ENCODE data around the gene CFAP20. TPM values are rescaled to one million over a fixed set of nuclear protein-coding genes. Genes with fewer than 3 reads are reported as not detected.

The CFAP20 gene
- 64.4 TPM for polyA plus RNA-seq
- long read RNA-seq, donor 1, transcript CFAP20-201 (6 exons, 1,354 nt): major isoform, 11 of 12 reads
- long read RNA-seq, donor 1, partial matches to known transcripts: 0 of 12 reads
- long read RNA-seq, donor 1, other reads (novel, unspliced or antisense): 0 of 12 reads
- long read RNA-seq, donor 2, transcript CFAP20-204 (3 exons, 481 nt): minor isoform, 6 of 42 reads
- long read RNA-seq, donor 2, transcript CFAP20-201 (6 exons, 1,354 nt): major isoform, 23 of 42 reads
- long read RNA-seq, donor 2, partial matches to known transcripts: 13 of 42 reads
- long read RNA-seq, donor 2, other reads (novel, unspliced or antisense): 0 of 42 reads
- long read RNA-seq, donor 3: 0 reads
- long read RNA-seq, donor 4, partial matches to known transcripts: 0 of 1 reads
- long read RNA-seq, donor 4, other reads (novel, unspliced or antisense): 0 of 1 reads
- long read RNA-seq, donor 5, transcript CFAP20-201 (6 exons, 1,354 nt): major isoform, 14 of 24 reads
- long read RNA-seq, donor 5, partial matches to known transcripts: 5 of 24 reads
- long read RNA-seq, donor 5, other reads (novel, unspliced or antisense): 0 of 24 reads
- long read RNA-seq, donor 6, transcript CFAP20-204 (3 exons, 481 nt): minor isoform, 9 of 26 reads
- long read RNA-seq, donor 6, transcript CFAP20-201 (6 exons, 1,354 nt): major isoform, 15 of 26 reads
- long read RNA-seq, donor 6, partial matches to known transcripts: 0 of 26 reads
- long read RNA-seq, donor 6, other reads (novel, unspliced or antisense): 0 of 26 reads
- long read RNA-seq, donor 7, transcript CFAP20-201 (6 exons, 1,354 nt): major isoform, 10 of 18 reads
- long read RNA-seq, donor 7, transcript CFAP20-204 (3 exons, 481 nt): minor isoform, 8 of 18 reads
- long read RNA-seq, donor 7, partial matches to known transcripts: 0 of 18 reads
- long read RNA-seq, donor 7, other reads (novel, unspliced or antisense): 0 of 18 reads
- long read RNA-seq, donor 8, transcript CFAP20-204 (3 exons, 481 nt): minor isoform, 5 of 50 reads
- long read RNA-seq, donor 8, transcript CFAP20-201 (6 exons, 1,354 nt): major isoform, 29 of 50 reads
- long read RNA-seq, donor 8, partial matches to known transcripts: 11 of 50 reads
- long read RNA-seq, donor 8, other reads (novel, unspliced or antisense): 0 of 50 reads
- long read RNA-seq, donor 9, transcript CFAP20-201 (6 exons, 1,354 nt): major isoform, 28 of 36 reads
- long read RNA-seq, donor 9, transcript CFAP20-204 (3 exons, 481 nt): minor isoform, 7 of 36 reads
- long read RNA-seq, donor 9, partial matches to known transcripts: 0 of 36 reads
- long read RNA-seq, donor 9, other reads (novel, unspliced or antisense): 0 of 36 reads
- long read RNA-seq, donor 10, transcript CFAP20-201 (6 exons, 1,354 nt): major isoform, 25 of 40 reads
- long read RNA-seq, donor 10, partial matches to known transcripts: 9 of 40 reads
- long read RNA-seq, donor 10, other reads (novel, unspliced or antisense): 0 of 40 reads
- long read RNA-seq, donor 11, transcript CFAP20-201 (6 exons, 1,354 nt): major isoform, 18 of 26 reads
- long read RNA-seq, donor 11, partial matches to known transcripts: 0 of 26 reads
- long read RNA-seq, donor 11, other reads (novel, unspliced or antisense): 0 of 26 reads

DNA sequence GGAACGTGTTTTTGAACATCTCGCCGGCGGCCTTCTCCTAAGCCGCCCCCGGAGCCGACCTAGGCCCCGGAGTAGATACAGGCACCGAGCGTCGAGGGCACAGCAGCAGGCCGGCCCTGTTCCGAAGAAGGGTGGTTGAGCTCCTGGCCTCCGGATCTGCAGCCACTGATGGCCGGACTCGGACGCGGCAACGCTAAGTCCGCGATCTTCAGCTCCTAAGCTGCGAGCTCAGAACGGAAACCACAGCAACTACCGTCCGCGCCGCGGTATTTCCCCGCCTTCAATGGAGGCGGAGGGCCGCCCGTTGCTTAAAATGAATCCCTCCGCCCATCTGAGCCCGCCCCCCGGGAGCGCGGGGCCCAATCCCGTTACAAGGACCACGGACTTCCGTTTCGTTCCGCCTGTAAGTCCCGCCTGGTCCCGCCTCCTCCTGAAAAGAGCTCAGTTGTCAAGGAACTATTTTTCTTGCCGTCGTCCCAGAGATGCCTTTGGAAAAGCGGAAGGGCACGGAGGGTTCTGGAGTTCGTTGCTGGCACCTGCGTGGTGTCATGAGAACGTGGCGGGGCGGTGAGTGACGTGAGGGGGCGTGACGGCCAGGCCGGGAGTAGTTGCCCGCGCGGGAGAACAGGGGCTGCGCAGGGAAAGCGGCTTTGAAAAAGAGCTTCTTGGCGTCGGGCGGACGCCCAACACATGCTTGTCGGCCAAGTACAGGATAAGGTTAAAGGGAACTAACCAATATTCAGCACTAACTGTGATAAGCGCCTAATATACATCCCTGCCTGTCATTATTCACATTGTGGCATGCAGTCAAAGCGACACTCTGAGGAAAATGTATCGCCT lies at the start of gene CFAP20:
Gene CFAP20 (minus strand): TSS at position 285 of the 840 bp plus-strand sequence. CDS start 266 bp downstream, at position 19.
- DNase-seq: peak; percentile 99 to 100
- WGBS (ENCODE audit: insufficient coverage, low lambda C conversion rate): no CpG with 5 or more reads among the region's 70 CpGs
- peaks cover 10% of the 10 kb centered on the region for H3K4me1 ChIP-seq (ENCODE audit: control insufficient read depth, insufficient read depth, low read length)

GRCh38 chr16:58177353-58177710 lies 48.2 kb upstream of the CFAP20 start:
- no peak overlapping the region for H3K4me3 ChIP-seq (ENCODE audit: low read length)
- DNase-seq: no peak
- no peak overlapping the region for H3K27ac ChIP-seq (ENCODE audit: low read length)
- H3K36me3 ChIP-seq (ENCODE audit: control insufficient read depth, insufficient read depth, low read length): peaks cover 38% of the 10 kb centered on the region
- H3K9me3 ChIP-seq (ENCODE audit: control insufficient read depth, low read depth, low read length): no peaks in the 10 kb centered on the region
- no CpG with 5 or more reads among the region's 1 CpG for WGBS (ENCODE audit: insufficient coverage, low lambda C conversion rate)
- H3K27me3 ChIP-seq (ENCODE audit: control insufficient read depth, insufficient read depth, low read length): no peaks in the 10 kb centered on the region
- no peaks in the 10 kb centered on the region for H3K4me1 ChIP-seq (ENCODE audit: control insufficient read depth, insufficient read depth, low read length)

More for the DNA sequence above, at the start of gene CFAP20:
- Histone ChIP-seq H3K27me3 (ENCODE audit: control insufficient read depth, insufficient read depth, low read length) (no peaks in the 10 kb centered on the region), H3K4me3 (ENCODE audit: low read length) (peak within 1 kb of the TSS; percentile 99), H3K9me3 (ENCODE audit: control insufficient read depth, low read depth, low read length) (peaks cover 10% of the 10 kb centered on the region), H3K36me3 (ENCODE audit: control insufficient read depth, insufficient read depth, low read length) (no peaks in the 10 kb centered on the region), H3K27ac (ENCODE audit: low read length) (peak within 1 kb of the TSS; percentile 98)

- Histone ChIP-seq H3K4me3 (ENCODE audit: low read length) (no peak overlapping the region), H3K9me3 (ENCODE audit: control insufficient read depth, low read depth, low read length) (no peaks in the 10 kb centered on the region), H3K4me1 (ENCODE audit: control insufficient read depth, insufficient read depth, low read length) (no peaks in the 10 kb centered on the region), H3K36me3 (ENCODE audit: control insufficient read depth, insufficient read depth, low read length) (peaks cover 39% of the 10 kb centered on the region), H3K27me3 (ENCODE audit: control insufficient read depth, insufficient read depth, low read length) (no peaks in the 10 kb centered on the region), H3K27ac (ENCODE audit: low read length) (no peak overlapping the region)
- no CpG with 5 or more reads among the region's 5 CpGs for WGBS (ENCODE audit: insufficient coverage, low lambda C conversion rate)
- no peak for DNase-seq
Observed at GRCh38 chr16:58176608-58177352, 47.6 kb upstream of the CFAP20 start.

GRCh38 chr16:58170223-58170622 lies 41.0 kb upstream of the CFAP20 start:
- H3K27ac ChIP-seq (ENCODE audit: low read length): no peak overlapping the region
- H3K27me3 ChIP-seq (ENCODE audit: control insufficient read depth, insufficient read depth, low read length): no peaks in the 10 kb centered on the region
- H3K4me3 ChIP-seq (ENCODE audit: low read length): no peak overlapping the region
- WGBS (ENCODE audit: insufficient coverage, low lambda C conversion rate): 100% methylated on average over 1 of the region's 2 CpGs
- DNase-seq: no peak
- no peaks in the 10 kb centered on the region for H3K4me1 ChIP-seq (ENCODE audit: control insufficient read depth, insufficient read depth, low read length)
- no peaks in the 10 kb centered on the region for H3K9me3 ChIP-seq (ENCODE audit: control insufficient read depth, low read depth, low read length)
- H3K36me3 ChIP-seq (ENCODE audit: control insufficient read depth, insufficient read depth, low read length): peaks cover 77% of the 10 kb centered on the region

GRCh38 chr16:58160855-58161254 lies 31.7 kb upstream of the CFAP20 start:
- WGBS (ENCODE audit: insufficient coverage, low lambda C conversion rate): no CpG with 5 or more reads among the region's 3 CpGs
- Histone ChIP-seq H3K36me3 (ENCODE audit: control insufficient read depth, insufficient read depth, low read length) (peaks cover 62% of the 10 kb centered on the region), H3K9me3 (ENCODE audit: control insufficient read depth, low read depth, low read length) (no peaks in the 10 kb centered on the region), H3K4me3 (ENCODE audit: low read length) (no peak overlapping the region), H3K27ac (ENCODE audit: low read length) (no peak overlapping the region), H3K27me3 (ENCODE audit: control insufficient read depth, insufficient read depth, low read length) (no peaks in the 10 kb centered on the region), H3K4me1 (ENCODE audit: control insufficient read depth, insufficient read depth, low read length) (no peaks in the 10 kb centered on the region)
- no peak for DNase-seq

- Histone ChIP-seq H3K4me3 (ENCODE audit: low read length) (no peak overlapping the region), H3K9me3 (ENCODE audit: control insufficient read depth, low read depth, low read length) (no peaks in the 10 kb centered on the region), H3K4me1 (ENCODE audit: control insufficient read depth, insufficient read depth, low read length) (no peaks in the 10 kb centered on the region), H3K36me3 (ENCODE audit: control insufficient read depth, insufficient read depth, low read length) (peaks cover 43% of the 10 kb centered on the region), H3K27me3 (ENCODE audit: control insufficient read depth, insufficient read depth, low read length) (no peaks in the 10 kb centered on the region), H3K27ac (ENCODE audit: low read length) (no peak overlapping the region)
- WGBS (ENCODE audit: insufficient coverage, low lambda C conversion rate): no CpG with 5 or more reads among the region's 3 CpGs
- DNase-seq: no peak
Observed at GRCh38 chr16:58158725-58159124, 29.5 kb upstream of the CFAP20 start.

- Histone ChIP-seq H3K4me1 (ENCODE audit: control insufficient read depth, insufficient read depth, low read length) (no peaks in the 10 kb centered on the region), H3K36me3 (ENCODE audit: control insufficient read depth, insufficient read depth, low read length) (peaks cover 36% of the 10 kb centered on the region), H3K27ac (ENCODE audit: low read length) (no peak overlapping the region), H3K4me3 (ENCODE audit: low read length) (no peak overlapping the region), H3K27me3 (ENCODE audit: control insufficient read depth, insufficient read depth, low read length) (no peaks in the 10 kb centered on the region), H3K9me3 (ENCODE audit: control insufficient read depth, low read depth, low read length) (no peaks in the 10 kb centered on the region)
- DNase-seq: no peak
- no CpG with 5 or more reads among the region's 29 CpGs for WGBS (ENCODE audit: insufficient coverage, low lambda C conversion rate)
Observed at GRCh38 chr16:58157951-58158540, 28.9 kb upstream of the CFAP20 start.

DNA sequence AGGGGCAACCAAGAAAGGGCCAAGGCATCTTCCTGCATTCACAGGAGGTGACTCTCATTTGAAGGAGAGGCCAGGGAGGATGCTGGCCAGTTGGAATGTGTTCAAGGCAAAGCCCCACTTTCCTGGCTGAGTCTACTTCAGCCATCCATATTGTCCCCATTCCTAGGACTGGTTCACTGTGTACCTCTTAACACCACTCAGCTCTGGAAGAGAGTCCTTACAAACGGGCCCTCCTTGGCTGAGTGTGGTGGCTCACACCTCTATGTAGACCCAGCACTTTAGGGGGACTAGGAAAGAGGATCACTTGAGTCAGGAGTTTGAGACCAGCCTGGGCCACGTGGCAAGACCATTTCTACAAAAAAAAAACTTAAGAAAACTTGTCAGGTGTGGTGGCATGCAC lies 28.1 kb upstream of the CFAP20 start:
- Histone ChIP-seq H3K9me3 (ENCODE audit: control insufficient read depth, low read depth, low read length) (no peaks in the 10 kb centered on the region), H3K27ac (ENCODE audit: low read length) (no peak overlapping the region), H3K36me3 (ENCODE audit: control insufficient read depth, insufficient read depth, low read length) (peaks cover 29% of the 10 kb centered on the region), H3K27me3 (ENCODE audit: control insufficient read depth, insufficient read depth, low read length) (no peaks in the 10 kb centered on the region), H3K4me1 (ENCODE audit: control insufficient read depth, insufficient read depth, low read length) (no peaks in the 10 kb centered on the region), H3K4me3 (ENCODE audit: low read length) (no peak overlapping the region)
- WGBS (ENCODE audit: insufficient coverage, low lambda C conversion rate): no CpG with 5 or more reads among the region's 2 CpGs
- no peak for DNase-seq
